Measurements from ENCODE around the gene RGS8.

DNA sequence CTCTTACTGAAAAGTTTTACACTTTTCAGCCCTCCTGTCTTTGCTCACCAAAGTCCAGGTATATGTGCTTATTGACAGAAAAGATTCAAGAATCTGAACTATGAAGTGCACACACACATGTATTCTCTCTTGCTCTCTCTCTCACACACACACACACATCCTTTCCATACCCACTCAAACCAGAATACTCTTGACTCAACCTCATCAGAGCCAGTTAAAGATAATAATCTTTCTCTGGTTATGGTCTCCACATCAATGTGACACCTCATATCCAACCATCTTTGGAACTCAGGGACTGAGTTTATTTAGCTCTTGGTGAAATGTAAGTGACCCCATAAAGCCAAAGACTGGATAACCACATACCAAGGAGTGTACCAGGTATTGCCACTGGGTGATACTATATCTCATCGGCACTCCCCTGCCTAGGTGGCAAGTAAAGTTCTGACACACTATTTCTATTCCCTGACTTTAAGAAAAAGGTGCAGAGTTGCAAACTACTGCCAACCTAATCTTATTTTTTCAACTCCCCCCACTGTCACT is 24.9 kb upstream of the RGS8 start:
- TF ChIP-seq, protein P1, sequence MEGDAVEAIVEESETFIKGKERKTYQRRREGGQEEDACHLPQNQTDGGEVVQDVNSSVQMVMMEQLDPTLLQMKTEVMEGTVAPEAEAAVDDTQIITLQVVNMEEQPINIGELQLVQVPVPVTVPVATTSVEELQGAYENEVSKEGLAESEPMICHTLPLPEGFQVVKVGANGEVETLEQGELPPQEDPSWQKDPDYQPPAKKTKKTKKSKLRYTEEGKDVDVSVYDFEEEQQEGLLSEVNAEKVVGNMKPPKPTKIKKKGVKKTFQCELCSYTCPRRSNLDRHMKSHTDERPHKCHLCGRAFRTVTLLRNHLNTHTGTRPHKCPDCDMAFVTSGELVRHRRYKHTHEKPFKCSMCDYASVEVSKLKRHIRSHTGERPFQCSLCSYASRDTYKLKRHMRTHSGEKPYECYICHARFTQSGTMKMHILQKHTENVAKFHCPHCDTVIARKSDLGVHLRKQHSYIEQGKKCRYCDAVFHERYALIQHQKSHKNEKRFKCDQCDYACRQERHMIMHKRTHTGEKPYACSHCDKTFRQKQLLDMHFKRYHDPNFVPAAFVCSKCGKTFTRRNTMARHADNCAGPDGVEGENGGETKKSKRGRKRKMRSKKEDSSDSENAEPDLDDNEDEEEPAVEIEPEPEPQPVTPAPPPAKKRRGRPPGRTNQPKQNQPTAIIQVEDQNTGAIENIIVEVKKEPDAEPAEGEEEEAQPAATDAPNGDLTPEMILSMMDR (IDR thresholded peaks at IDR 0.05), result no peak
- TF ChIP-seq ZFX (IDR thresholded peaks at IDR 0.05; ENCODE audit: borderline replicate concordance), result no peak

All from 22Rv1 (cell line).